Fibroblast of villous mesenchyme (primary cell): ENCODE measurements around the gene SDHAF3. TPM values are rescaled to one million over a fixed set of nuclear protein-coding genes. Genes with fewer than 3 reads are reported as not detected.
"Not testable (repeated sequence)": the region's sequence is repeated elsewhere in the genome, so short reads cannot be mapped to it uniquely, and the experiment has no call there.

ENCODE experiments used
- DNase-seq: peaks from one replicate; pipeline ENCODE4 v3.0.0-alpha.2; 2010; ENCODE audit warnings: low read depth
- H3K4me3 ChIP-seq: 2 replicates; pipeline ENCODE4 v1.5.1; 2011; ENCODE audit warnings: low read depth, mild to moderate bottlenecking, low read length
- total RNA-seq: library from RNA; depleted of rRNA; stranded (reverse); fragments of >200 nt; gene quantifications from 2 replicates; pipeline ENCODE4 v1.2.3, GENCODE V29; 2012
- TF ChIP-seq, protein P1 (sequence below): IDR thresholded peaks from 2 replicates; pipeline ENCODE4 v1.5.1; 2012; ENCODE audit warnings: low read depth, mild to moderate bottlenecking, low read length; ENCODE audit not compliant: insufficient read depth

The SDHAF3 gene
- total RNA-seq, 1 donor, result 10.4 TPM

DNA sequence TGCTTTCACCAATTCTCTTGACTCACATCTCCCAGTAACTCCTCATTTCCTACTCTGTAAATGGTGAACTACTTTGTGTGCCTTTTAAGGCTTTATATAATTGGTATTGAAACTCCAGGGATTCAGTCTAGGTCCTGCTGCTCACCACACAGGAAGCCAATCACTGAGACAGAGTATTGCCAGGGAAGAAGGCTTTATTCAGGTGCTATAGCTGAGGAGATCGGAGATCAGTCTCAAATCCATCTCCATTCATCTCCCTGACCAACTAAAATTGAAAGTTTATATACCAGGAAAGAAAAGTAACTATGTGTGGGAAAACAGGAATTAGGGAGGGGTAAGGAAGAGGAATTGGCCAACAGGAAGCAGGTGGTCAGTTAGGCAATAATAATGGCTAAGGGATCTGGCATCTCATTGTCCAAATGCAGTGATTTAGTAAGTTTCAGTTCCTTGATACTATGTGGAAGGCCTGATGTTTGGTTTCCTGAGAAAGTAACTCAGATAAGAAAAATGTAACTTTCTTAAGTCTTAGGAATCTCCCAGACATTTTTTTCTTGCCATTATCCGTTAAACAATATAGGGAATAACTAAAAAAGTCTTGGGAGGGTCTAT lies 10.2 kb upstream of the SDHAF3 start:
- DNase-seq, result no peak

DNA sequence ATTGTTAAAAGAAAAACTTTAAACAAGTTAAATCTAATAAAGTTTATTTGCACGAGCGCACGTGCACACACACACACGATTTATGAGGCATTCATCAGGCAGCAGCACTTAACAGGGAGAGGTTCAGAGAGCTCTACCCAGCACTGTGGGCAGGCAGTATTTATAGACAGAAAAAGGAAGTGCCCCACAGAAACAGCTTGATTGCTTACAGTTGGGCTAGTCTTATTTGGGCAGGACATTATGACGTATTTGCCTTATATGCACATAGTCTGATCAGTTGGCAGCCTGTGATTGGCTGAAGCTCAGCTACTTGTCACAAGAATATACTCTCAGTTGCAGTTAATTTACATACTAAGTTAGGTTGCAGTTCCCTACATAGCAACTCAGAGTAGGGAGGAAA lies 1.2 kb upstream of the SDHAF3 start:
- H3K4me3 ChIP-seq, result no peak overlapping the region
- TF ChIP-seq, protein P1, sequence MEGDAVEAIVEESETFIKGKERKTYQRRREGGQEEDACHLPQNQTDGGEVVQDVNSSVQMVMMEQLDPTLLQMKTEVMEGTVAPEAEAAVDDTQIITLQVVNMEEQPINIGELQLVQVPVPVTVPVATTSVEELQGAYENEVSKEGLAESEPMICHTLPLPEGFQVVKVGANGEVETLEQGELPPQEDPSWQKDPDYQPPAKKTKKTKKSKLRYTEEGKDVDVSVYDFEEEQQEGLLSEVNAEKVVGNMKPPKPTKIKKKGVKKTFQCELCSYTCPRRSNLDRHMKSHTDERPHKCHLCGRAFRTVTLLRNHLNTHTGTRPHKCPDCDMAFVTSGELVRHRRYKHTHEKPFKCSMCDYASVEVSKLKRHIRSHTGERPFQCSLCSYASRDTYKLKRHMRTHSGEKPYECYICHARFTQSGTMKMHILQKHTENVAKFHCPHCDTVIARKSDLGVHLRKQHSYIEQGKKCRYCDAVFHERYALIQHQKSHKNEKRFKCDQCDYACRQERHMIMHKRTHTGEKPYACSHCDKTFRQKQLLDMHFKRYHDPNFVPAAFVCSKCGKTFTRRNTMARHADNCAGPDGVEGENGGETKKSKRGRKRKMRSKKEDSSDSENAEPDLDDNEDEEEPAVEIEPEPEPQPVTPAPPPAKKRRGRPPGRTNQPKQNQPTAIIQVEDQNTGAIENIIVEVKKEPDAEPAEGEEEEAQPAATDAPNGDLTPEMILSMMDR, result no peak
- DNase-seq, result no peak

More for the DNA sequence above, 10.2 kb upstream of the SDHAF3 start:
- TF ChIP-seq, protein P1, result no peak
- no peak overlapping the region for H3K4me3 ChIP-seq

DNA sequence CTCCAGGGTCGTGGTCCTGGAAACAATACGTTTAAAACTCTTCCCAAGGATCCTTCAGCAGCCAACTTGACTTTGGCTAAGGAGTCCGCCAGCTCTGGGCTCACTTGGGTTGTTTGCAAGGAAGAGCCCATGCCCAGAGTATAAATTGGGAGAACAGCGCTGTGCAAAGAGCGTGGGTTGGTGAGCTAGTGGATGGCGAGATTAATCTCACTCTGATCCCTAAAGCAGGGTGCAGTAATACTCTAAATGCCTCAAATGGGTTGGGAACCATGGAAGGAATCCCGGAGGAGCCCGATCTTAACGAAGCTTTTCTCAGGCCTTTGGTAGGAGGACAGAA lies 495 bp upstream of the SDHAF3 start:
- peak overlapping the region; percentile 90 for H3K4me3 ChIP-seq
- TF ChIP-seq, protein P1, result no peak
- DNase-seq, result no peak

DNA sequence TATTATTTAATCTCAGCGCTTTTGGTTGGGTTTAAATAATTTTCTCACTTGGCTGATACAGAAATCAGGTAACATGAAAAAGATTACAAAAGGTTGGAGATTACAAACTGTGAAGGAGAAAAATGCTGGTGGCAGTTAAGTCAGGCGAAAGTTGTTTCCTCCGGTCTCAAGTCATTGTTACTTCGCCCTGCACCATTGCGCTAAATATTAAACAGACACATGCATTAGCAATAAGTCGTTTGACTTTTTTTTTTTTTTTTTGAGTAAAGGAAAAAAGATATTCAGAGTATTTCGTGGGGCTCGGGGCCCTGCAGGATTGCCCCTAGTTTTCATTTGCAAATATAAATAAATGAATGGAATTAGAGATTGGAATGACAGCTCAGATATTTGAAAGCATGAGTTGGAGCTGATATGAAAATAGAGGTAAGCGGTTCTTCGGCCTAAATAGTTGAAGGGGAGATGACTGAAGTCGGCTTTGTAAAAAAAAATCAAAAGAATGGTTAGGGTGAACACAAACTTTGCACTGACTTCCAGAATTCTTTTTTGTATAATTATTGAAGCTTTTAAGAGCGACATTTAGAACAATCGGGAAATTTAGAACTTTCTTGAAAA lies 914 bp downstream of the SDHAF3 start:
- TF ChIP-seq, protein P1, result no peak
- no peak for DNase-seq
- peak overlapping the region; percentile 90 for H3K4me3 ChIP-seq

DNA sequence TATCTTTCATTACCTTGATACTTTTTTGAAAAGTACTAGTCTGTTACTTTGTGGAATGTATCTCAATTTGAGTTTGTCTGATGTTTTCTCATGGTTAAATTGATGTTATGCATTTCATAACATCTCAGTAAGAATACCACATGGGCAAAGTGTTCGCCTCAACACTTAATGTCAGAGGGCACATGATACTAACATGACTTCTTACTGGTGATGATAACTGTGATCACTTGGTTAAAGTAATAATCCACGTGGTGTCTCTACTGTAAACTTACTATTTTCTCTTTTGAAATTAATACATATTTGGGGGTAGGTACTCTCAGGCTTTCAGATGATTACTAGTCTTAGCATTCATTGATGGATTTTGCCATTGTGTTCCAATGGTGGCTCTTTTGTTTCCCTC lies 2.2 kb downstream of the SDHAF3 start:
- TF ChIP-seq, protein P1, result no peak
- no peak overlapping the region for H3K4me3 ChIP-seq
- DNase-seq, result no peak

DNA sequence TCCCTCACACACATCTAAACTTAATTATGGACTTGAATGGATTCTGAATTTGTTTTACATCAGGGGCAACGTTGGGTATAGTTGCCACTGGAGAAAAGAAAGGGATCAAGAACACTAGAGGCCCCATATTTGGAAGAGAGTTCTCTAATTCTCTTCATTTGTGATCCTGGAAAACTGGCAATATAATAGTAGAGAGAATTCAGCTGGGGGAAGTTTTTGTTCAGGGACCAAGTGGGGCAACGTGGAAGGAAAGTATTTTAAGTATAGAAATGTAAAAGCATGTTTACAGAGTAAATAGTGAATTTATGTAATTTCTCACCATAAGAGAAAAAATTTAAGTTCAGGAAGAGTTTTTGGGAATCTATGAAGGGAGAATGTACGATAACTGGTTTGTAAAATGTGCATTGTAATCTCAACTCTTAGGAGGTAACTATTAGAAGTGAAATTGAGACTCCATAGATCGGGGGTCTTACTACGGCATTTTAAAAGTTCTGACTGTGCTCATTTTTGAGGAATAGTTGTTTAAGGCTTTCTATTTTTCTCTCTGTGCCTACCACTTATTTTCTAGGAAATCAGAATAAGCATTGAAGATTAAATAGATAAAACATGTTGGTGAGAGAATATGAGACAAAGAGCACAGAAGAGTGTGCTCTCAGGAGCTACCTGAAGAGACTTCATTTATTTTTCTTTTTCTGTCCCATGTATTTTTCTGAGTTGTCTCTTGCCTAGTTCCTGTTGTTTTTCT lies 3.4 kb downstream of the SDHAF3 start:
- TF ChIP-seq, protein P1, result no peak
- no peak for DNase-seq
- no peak overlapping the region for H3K4me3 ChIP-seq

DNA sequence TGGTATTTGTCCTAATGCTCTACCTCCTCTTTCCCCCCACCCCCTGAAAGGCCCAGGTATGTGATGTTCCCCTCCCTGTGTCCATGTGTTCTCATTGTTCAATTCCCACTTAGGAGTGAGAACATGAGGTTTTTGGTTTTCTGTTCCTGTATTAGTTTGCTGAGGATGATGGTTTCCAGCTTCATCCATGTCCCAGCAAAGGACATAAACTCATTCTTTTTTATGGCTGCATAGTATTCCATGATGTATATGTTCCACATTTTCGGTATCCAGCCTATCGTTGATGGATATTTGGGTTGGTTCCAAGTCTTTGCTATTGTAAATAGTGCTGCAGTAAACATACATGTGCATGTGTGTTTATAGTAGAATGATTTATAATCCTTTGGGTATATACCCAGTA lies 5.6 kb downstream of the SDHAF3 start:
- not testable (repeated sequence) for H3K4me3 ChIP-seq, DNase-seq
